ENCODE data around the gene LRRC23.
A peak's percentile ranks its signal among the peaks of the same experiment; 100 is the strongest.

LRRC23 gene

GRCh38 chr12:6904280-6905276 lies at the start of gene LRRC23:
LRRC23 (plus strand) TSS chr12:6904822; CDS start chr12:6905634, 812 bp downstream.
- in situ Hi-C loops (cut with HindIII; ENCODE audit: low sequenced_read_pairs), result no loop called here
- no peak for TF ChIP-seq CTCF (IDR thresholded peaks at IDR 0.05; ENCODE audit: low read depth, low read length, missing control alignments)
- peak; percentile 92 for DNase-seq (ENCODE audit: low read depth)
- peak within 1 kb of the TSS; percentile 58 for H3K4me3 ChIP-seq (ENCODE audit: low read depth, low read length)

GRCh38 chr12:6855322-6855721 lies 49.3 kb upstream of the LRRC23 start:
- H3K4me3 ChIP-seq (ENCODE audit: low read depth, low read length), result no peak overlapping the region
- no peak for DNase-seq (ENCODE audit: low read depth)
- in situ Hi-C loops (cut with HindIII; ENCODE audit: low sequenced_read_pairs), result no loop called here
- no peak for TF ChIP-seq CTCF (IDR thresholded peaks at IDR 0.05; ENCODE audit: low read depth, low read length, missing control alignments)

- no peak for DNase-seq (ENCODE audit: low read depth)
- in situ Hi-C loops (cut with HindIII; ENCODE audit: low sequenced_read_pairs), result no loop called here
- no peak overlapping the region for H3K4me3 ChIP-seq (ENCODE audit: low read depth, low read length)
- TF ChIP-seq CTCF (IDR thresholded peaks at IDR 0.05; ENCODE audit: low read depth, low read length, missing control alignments), result no peak
Observed at GRCh38 chr12:6858799-6859198, 45.8 kb upstream of the LRRC23 start.

GRCh38 chr12:6860116-6860515 lies 44.5 kb upstream of the LRRC23 start:
- TF ChIP-seq CTCF (IDR thresholded peaks at IDR 0.05; ENCODE audit: low read depth, low read length, missing control alignments), result no peak
- H3K4me3 ChIP-seq (ENCODE audit: low read depth, low read length), result no peak overlapping the region
- in situ Hi-C loops (cut with HindIII; ENCODE audit: low sequenced_read_pairs), result no loop called here
- no peak for DNase-seq (ENCODE audit: low read depth)

GRCh38 chr12:6860942-6861341 lies 43.7 kb upstream of the LRRC23 start:
- H3K4me3 ChIP-seq (ENCODE audit: low read depth, low read length), result no peak overlapping the region
- TF ChIP-seq CTCF (IDR thresholded peaks at IDR 0.05; ENCODE audit: low read depth, low read length, missing control alignments), result no peak
- no peak for DNase-seq (ENCODE audit: low read depth)
- in situ Hi-C loops (cut with HindIII; ENCODE audit: low sequenced_read_pairs), result no loop called here

- DNase-seq (ENCODE audit: low read depth), result no peak
- H3K4me3 ChIP-seq (ENCODE audit: low read depth, low read length), result no peak overlapping the region
- TF ChIP-seq CTCF (IDR thresholded peaks at IDR 0.05; ENCODE audit: low read depth, low read length, missing control alignments), result no peak
- in situ Hi-C loops (cut with HindIII; ENCODE audit: low sequenced_read_pairs), result no loop called here
Observed at GRCh38 chr12:6861391-6861790, 43.2 kb upstream of the LRRC23 start.
